HG03025 (cell line): ENCODE measurements around the gene PTPRN2.
"Not testable (repeated sequence)": the region's sequence is repeated elsewhere in the genome, so short reads cannot be mapped to it uniquely, and the experiment has no call there.

Source experiments
- ATAC-seq: cut with Tn5 transposase; IDR thresholded peaks from one replicate; pipeline ENCODE4 v1.9.1; 2021; ENCODE audit warnings: mild to moderate bottlenecking, moderate library complexity; ENCODE audit not compliant: unreplicated experiment, low FRiP score

Gene PTPRN2

GRCh38 chr7:157862731-157863130 lies 724.9 kb downstream of the PTPRN2 start:
- ATAC-seq = no peak

GRCh38 chr7:157861551-157861950 lies 726.1 kb downstream of the PTPRN2 start:
- no peak for ATAC-seq

GRCh38 chr7:157861031-157861491 lies 726.6 kb downstream of the PTPRN2 start:
- no peak for ATAC-seq

GRCh38 chr7:157860406-157860805 lies 727.2 kb downstream of the PTPRN2 start:
- no peak for ATAC-seq

- ATAC-seq = no peak
Observed at GRCh38 chr7:157859915-157860314, 727.7 kb downstream of the PTPRN2 start.

GRCh38 chr7:157857578-157858075 lies 730.0 kb downstream of the PTPRN2 start:
- ATAC-seq = no peak

- ATAC-seq = no peak
Observed at GRCh38 chr7:157856873-157857577, 730.6 kb downstream of the PTPRN2 start.

- ATAC-seq = no peak
Observed at GRCh38 chr7:157855452-157856213, 732.0 kb downstream of the PTPRN2 start.

GRCh38 chr7:157855016-157855415 lies 732.6 kb downstream of the PTPRN2 start:
- no peak for ATAC-seq

GRCh38 chr7:157854066-157854891 lies 733.3 kb downstream of the PTPRN2 start:
- ATAC-seq = no peak

GRCh38 chr7:157853789-157854065 lies 733.9 kb downstream of the PTPRN2 start:
- no peak for ATAC-seq

GRCh38 chr7:157853076-157853788 lies 734.4 kb downstream of the PTPRN2 start:
- no peak for ATAC-seq

GRCh38 chr7:157851501-157852067 lies 736.0 kb downstream of the PTPRN2 start:
- no peak for ATAC-seq

- ATAC-seq = no peak
Observed at GRCh38 chr7:157850481-157851444, 736.9 kb downstream of the PTPRN2 start.

- no peak for ATAC-seq
Observed at GRCh38 chr7:157849726-157850125, 737.9 kb downstream of the PTPRN2 start.

- no peak for ATAC-seq
Observed at GRCh38 chr7:157849341-157849596, 738.4 kb downstream of the PTPRN2 start.

- no peak for ATAC-seq
Observed at GRCh38 chr7:157848508-157849340, 738.9 kb downstream of the PTPRN2 start.

- ATAC-seq = not testable (repeated sequence)
Observed at GRCh38 chr7:157847756-157848487, 739.7 kb downstream of the PTPRN2 start.
